Rectal smooth muscle tissue (tissue), 1 donor: Measurements from ENCODE around the gene HAAO.
"Not testable (repeated sequence)": the region's sequence is repeated elsewhere in the genome, so short reads cannot be mapped to it uniquely, and the experiment has no call there.

ENCODE experiments used
- H3K27ac ChIP-seq: one replicate; pipeline ENCODE4 v1.7.0; 2013; ENCODE audit warnings: low read depth, low read length, inconsistent platforms
- H3K27me3 ChIP-seq: one replicate; pipeline ENCODE4 v1.7.0; 2013; ENCODE audit warnings: low read length; ENCODE audit not compliant: control insufficient read depth, insufficient read depth
- H3K36me3 ChIP-seq: one replicate; pipeline ENCODE4 v1.7.0; 2013; ENCODE audit warnings: low read length; ENCODE audit not compliant: control insufficient read depth, insufficient read depth
- H3K4me1 ChIP-seq: one replicate; pipeline ENCODE4 v1.7.0; 2013; ENCODE audit warnings: low read length; ENCODE audit not compliant: control insufficient read depth, insufficient read depth
- H3K4me3 ChIP-seq: one replicate; pipeline ENCODE4 v1.7.0; 2013; ENCODE audit warnings: low read length
- H3K9ac ChIP-seq: one replicate; pipeline ENCODE4 v1.7.0; 2013; ENCODE audit warnings: low read length

Gene HAAO

DNA sequence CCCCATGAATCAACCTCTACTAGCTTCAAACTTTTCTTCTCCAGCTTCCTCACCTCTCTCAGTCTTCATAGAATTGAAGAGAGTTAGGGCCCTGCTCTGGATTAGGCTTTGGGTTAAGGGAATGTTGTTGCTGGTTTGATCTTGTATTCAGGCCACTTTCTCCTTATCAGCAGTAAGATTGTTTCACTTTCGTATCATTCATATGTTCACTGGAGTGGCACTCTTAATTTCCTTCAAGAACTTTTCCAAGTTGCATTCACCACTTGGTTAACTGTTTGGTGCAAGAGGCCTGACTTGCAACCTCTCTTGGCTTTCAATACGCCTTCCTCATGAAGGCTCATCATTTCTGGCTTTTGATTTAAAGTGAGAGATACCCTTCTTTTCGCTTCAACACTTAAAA, 51.2 kb downstream of the HAAO start:
- no peak overlapping the region for H3K27ac ChIP-seq
- peaks cover 2% of the 10 kb centered on the region for H3K36me3 ChIP-seq
- H3K4me3 ChIP-seq, result no peak overlapping the region
- no peaks in the 10 kb centered on the region for H3K27me3 ChIP-seq
- no peak overlapping the region for H3K9ac ChIP-seq
- H3K4me1 ChIP-seq, result no peaks in the 10 kb centered on the region

DNA sequence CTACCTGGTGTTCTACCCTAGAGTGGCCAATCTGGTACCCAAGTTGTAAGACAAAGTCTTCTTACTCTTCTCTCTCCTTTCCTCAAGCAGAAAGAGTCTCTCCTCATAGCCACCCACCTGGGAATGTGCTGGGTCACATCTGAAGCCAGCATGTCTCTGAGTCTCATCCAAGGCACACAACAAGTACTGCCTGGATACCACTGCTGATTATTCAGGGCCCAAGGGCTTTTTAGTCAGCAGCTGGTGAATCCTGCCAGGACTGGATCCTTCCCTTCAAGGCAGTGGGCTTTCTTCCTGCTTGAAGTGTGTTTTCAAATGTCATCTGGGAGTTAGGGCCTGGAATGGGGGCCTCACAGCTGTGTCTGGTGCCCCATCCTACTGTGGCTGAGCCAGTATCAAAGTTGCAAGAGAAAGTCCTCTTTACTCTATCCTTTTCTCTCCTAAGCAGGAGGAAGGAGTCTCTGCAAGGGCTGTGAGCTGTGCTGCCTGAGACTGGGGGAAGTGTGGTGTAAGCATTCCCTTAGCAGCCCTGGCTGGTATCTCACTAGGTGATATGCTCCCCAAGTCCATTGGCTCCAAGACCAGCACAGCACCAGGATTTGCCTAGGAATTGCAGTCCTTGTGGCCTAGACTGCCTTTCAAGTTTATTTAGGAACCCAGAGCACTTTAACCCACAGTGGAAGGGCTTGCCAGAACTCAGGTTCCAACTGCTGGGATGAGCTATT, 55.6 kb downstream of the HAAO start:
- Histone ChIP-seq H3K9ac (no peak overlapping the region), H3K27ac (no peak overlapping the region), H3K4me3 (no peak overlapping the region), H3K36me3 (no peaks in the 10 kb centered on the region), H3K4me1 (no peaks in the 10 kb centered on the region), H3K27me3 (no peaks in the 10 kb centered on the region)

DNA sequence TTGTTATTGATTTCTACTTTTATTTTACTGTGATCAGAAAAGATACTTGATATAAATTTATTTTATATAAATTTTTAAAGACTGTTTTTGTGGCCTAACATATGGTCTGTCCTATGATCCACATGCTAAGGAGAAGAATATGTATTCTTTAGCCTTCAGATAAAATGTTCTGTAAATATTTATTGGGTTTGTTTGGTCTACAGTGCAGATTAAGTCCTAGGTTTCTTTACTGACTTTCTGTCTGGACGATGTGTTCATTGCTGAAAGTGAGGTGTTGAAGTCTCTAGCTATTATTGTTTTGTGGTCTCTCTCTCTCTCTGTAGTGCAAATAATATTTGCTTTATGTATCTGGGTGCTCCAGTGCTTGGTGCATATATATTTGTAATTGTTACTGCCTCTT, 58.5 kb downstream of the HAAO start:
- Histone ChIP-seq H3K9ac (no peak overlapping the region), H3K36me3 (no peaks in the 10 kb centered on the region), H3K4me1 (no peaks in the 10 kb centered on the region), H3K4me3 (no peak overlapping the region), H3K27me3 (no peaks in the 10 kb centered on the region), H3K27ac (no peak overlapping the region)

DNA sequence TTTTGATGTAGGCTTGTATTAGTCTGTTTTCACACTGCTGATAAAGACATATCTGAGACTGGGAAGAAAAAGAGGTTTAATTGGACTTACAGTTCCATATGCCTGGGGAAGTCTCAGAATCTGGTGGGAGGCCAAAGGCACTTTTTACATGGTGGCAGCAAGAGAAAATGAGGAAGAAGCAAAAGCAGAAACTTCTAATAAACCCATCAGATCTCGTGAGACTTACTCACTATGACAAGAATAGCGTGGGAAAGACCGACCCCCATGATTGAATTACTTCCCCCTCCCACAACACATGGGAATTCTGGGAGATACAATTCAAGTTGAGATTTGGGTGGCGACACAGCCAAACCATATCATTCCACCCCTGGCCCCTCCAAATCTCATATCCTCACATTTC, 61.1 kb downstream of the HAAO start:
- H3K4me3 ChIP-seq, H3K9ac ChIP-seq, H3K36me3 ChIP-seq, H3K27me3 ChIP-seq, H3K4me1 ChIP-seq, H3K27ac ChIP-seq: not testable (repeated sequence)

DNA sequence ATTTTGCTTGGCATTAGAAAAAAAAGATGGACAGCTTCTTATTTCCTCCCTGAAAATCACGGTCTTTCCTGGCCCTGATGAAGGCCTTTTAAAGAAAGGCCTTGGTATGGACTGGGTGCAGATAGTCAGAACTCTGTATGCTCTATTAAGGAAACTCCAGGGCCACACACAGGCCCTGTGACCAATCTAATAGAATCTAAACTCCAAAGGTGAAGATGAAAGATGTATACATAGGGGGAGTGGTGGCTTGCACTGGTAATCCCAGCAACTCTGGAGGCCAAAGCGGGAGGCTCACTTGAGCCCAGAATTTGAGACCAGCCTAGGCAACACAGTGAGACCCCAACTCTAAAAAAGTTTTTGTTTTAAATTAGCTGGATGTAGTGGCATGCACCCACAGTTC, 65.7 kb downstream of the HAAO start:
- Histone ChIP-seq H3K4me3 (no peak overlapping the region), H3K9ac (no peak overlapping the region), H3K36me3 (peaks cover 3% of the 10 kb centered on the region), H3K27ac (no peak overlapping the region), H3K4me1 (peaks cover 2% of the 10 kb centered on the region), H3K27me3 (no peaks in the 10 kb centered on the region)

DNA sequence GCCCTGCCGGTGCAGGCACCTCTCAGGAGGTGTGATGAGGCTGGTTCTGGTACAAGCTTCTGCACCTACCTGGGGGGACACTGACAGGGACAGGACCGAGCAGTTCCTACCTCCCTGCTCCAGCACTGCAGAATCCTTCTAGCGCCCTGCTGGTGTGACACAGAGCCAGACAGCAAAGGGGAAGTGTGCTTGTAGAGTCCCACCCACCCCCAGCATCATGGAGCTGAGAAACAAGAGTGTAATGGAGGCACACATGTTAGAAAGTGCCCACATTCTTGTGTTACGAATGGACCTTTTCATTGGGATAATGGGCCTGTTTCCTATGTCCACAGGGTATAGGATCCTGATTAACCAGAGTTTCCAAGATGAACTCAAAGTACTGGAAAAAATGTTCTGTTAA, 66.7 kb downstream of the HAAO start:
- Histone ChIP-seq H3K36me3 (peaks cover 3% of the 10 kb centered on the region), H3K4me3 (no peak overlapping the region), H3K4me1 (peaks cover 2% of the 10 kb centered on the region), H3K27me3 (no peaks in the 10 kb centered on the region), H3K27ac (no peak overlapping the region), H3K9ac (no peak overlapping the region)

DNA sequence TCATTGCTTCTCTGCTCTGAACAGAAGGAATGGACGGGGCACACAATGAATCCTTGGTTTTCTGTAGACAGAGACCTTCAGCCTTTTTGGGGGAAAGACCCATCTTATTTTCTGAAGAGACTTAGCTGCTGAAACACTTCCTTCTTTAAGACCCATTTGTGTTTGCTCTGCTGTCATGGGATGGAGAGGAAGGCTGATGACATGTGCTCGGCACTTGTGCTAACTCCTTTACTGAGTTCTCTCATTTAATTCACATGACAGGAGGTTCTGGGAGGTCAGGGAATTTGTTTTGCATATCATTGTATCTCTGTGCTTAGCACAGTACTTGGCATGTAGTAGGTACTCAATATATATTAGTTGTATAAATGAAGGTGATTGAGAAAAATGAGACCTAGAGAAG, 67.5 kb downstream of the HAAO start:
- Histone ChIP-seq H3K4me1 (peaks cover 2% of the 10 kb centered on the region), H3K9ac (no peak overlapping the region), H3K27ac (no peak overlapping the region), H3K36me3 (peaks cover 3% of the 10 kb centered on the region), H3K27me3 (no peaks in the 10 kb centered on the region), H3K4me3 (no peak overlapping the region)

DNA sequence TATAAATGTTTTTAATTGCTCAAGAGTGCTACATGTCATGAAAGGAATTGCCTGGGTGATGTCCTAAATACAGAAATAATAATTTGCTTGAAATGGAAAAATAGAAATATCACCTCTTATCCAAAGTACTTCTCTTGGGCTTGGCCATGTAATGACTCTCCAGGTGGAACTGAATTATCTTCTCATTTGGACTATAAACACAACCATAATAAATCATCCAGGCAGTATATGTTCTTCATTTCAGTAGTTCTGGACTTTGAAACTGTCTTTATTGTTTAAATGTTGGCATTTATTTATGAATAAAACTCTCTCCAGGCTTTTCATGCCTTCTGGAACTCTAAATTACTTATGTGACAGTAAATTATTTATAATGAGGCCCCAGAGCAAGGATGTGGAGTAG, 68.9 kb downstream of the HAAO start:
- no peak overlapping the region for H3K27ac ChIP-seq
- H3K4me1 ChIP-seq, result peaks cover 2% of the 10 kb centered on the region
- H3K27me3 ChIP-seq, result no peaks in the 10 kb centered on the region

DNA sequence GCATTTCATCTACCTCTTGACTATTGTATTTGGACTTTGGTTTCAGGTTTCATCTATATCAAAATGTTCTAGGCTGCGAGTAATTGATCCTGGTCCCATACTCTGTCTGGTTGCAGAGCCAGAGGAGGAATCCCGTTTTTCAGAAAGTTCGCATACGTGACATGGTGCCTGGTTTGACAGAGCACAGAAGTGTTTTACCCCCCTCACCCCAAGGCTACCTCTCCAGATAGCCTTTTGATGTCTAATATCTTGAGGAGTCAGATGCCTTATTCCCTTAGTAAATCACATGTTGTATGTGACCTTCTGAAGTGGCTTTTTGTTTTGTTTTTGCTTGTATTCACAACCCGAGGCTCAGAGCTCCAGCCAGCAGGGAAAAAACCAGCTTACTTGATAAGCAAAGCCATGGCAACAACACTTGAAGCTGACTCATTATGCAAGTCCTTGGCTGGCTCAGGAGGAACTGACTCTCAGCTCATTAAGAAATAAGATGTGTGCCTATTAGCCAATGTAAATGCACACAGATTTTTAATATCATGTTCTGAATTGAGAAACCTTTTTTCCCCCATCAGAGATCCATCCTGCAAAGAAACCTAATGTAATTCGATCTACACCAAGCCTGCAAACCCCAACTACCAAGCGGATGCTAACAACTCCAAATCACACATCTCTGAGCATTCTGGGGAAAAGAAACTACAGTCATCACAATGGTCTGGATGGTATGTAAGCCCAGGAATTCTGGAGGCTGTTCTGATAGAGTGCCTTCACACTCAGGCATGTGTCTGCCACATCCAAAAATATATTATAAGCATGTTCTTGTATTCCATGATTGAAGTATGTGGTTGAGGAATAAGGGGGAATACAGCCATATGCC, 69.8 kb downstream of the HAAO start:
- Histone ChIP-seq H3K36me3 (peaks cover 3% of the 10 kb centered on the region), H3K4me3 (no peak overlapping the region), H3K27ac (no peak overlapping the region), H3K27me3 (no peaks in the 10 kb centered on the region), H3K4me1 (peaks cover 2% of the 10 kb centered on the region), H3K9ac (no peak overlapping the region)

More for the DNA sequence above, 68.9 kb downstream of the HAAO start:
- Histone ChIP-seq H3K4me3 (no peak overlapping the region), H3K9ac (no peak overlapping the region), H3K36me3 (peaks cover 3% of the 10 kb centered on the region)

DNA sequence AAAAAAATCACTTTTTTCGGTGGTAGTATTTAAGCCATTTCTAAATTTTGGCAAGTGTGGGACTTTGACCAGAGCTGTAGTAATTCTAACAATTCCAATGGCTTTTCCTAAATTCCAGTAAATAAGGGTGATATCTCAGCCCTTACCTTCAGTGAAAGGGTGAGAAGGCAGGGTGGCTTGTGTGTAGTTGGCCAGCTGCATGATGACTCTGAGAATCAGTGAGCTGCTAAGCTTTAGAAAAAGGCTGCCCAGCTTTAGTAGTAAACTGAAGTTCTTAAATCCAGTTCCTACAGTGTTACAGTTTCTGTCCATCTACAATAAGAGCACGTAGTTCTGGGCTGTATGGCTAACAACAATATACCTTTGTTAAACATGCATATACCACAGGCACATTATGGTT, 70.5 kb downstream of the HAAO start:
- H3K36me3 ChIP-seq, result peaks cover 3% of the 10 kb centered on the region
- H3K27me3 ChIP-seq, result no peaks in the 10 kb centered on the region
- H3K4me3 ChIP-seq, result no peak overlapping the region
- H3K9ac ChIP-seq, result no peak overlapping the region
- peaks cover 2% of the 10 kb centered on the region for H3K4me1 ChIP-seq
- H3K27ac ChIP-seq, result no peak overlapping the region
